Right cardiac atrium (tissue), 5 donors: ENCODE measurements around the gene RHCE. TPM values are rescaled to one million over a fixed set of nuclear protein-coding genes. Genes with fewer than 3 reads are reported as not detected.
"Not testable (repeated sequence)": the region's sequence is repeated elsewhere in the genome, so short reads cannot be mapped to it uniquely, and the experiment has no call there.

Source experiments
- ATAC-seq, 2 donors: fragments of 200-7000 bp; cut with Tn5 transposase; one replicate each; pipeline versions ENCODE4 v1.8.0 to v1.9.1; 2020; ENCODE audit warnings: moderate library complexity in 2 of 2, mild to moderate bottlenecking in 1 of 2
- DNase-seq, 3 donors: peaks; one replicate each; pipeline ENCODE4 v3.0.0-alpha.2; 2020
- H3K27ac ChIP-seq: one replicate; pipeline ENCODE4 v1.5.1; 2013; ENCODE audit warnings: mild to moderate bottlenecking, low read length, control low read depth, moderate library complexity
- H3K27me3 ChIP-seq: one replicate; pipeline ENCODE4 v1.6.1; 2013; ENCODE audit not compliant: control insufficient read depth, insufficient read depth
- H3K4me1 ChIP-seq: one replicate; pipeline ENCODE4 v1.6.1; 2013; ENCODE audit warnings: low read length; ENCODE audit not compliant: control insufficient read depth, insufficient read depth
- H3K4me3 ChIP-seq: one replicate; pipeline ENCODE4 v1.5.1; 2013; ENCODE audit warnings: low read length, control low read depth
- H3K9me3 ChIP-seq: one replicate; pipeline ENCODE4 v1.6.1; 2013; ENCODE audit warnings: low read length; ENCODE audit not compliant: control insufficient read depth
- WGBS: extraction: QIAGEN DNeasy Blood & Tissue Kit; methylation state at CpG from one replicate; pipeline ENCODE4 v1.1.7; 2013; 5-methylcytosine and 5-hydroxymethylcytosine counted together
- intact Hi-C, 4 donors: fragments of 100-400 bp; cut with DNase I; formaldehyde crosslinking; loops; one replicate each; pipeline versions ENCODE4 v1.11.0 to v1.14.0; 2022 to 2023
- polyA plus RNA-seq: library from polyadenylated mRNA; stranded (reverse); fragments of 200-250 nt; gene quantifications from one replicate; pipeline ENCODE4 v1.2.3, GENCODE V29; 2013
- total RNA-seq, 4 donors: library from RNA; stranded (reverse); fragmentation: NEBNext Ultra II Directional; extraction: Animal tissue kit (Norgen Biotek cat#: 25700); gene quantifications; one replicate each; pipeline ENCODE4 v1.2.1, GENCODE V29; 2021
- donor health status: healthy with polysubstance abuse.
- donor health status: DM: no; HTN: yes; CAD: no.
- donor health status: DM: no; HTN: no; CAD: no.
- donor health status: DM: no; HTN: yes; CAD: no; lungs with severe emphysema.
- donor health status: DM: yes; HTN: yes; CAD: no.

Gene RHCE
- total and polyA plus RNA-seq, 5 donors: 0.43 to 0.70 (median 0.56) TPM

DNA sequence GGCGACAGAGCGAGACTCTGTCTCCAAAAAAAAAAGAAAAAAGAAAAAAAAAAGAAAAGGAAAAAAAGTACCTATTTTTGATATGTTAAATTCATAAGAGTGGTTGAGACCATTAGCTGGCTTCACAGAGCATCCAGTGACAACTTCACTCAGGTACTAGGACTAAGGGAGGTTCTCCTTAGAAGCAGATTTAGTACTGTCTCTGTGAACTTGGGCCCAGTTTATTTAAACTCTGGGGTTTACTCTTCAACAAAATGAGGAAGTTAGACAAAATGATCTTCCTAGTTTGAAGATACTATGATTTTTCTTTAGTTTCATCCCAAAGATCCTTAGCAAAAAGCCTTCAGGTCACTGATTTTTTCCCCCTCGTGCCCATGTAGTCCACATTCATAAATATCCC is 31.3 kb upstream of the RHCE start:
- intact Hi-C loops: no loop called here
- DNase-seq (no peak), ATAC-seq (no peak)
- Histone ChIP-seq H3K4me3 (no peak overlapping the region), H3K9me3 (no peaks in the 10 kb centered on the region), H3K4me1 (no peaks in the 10 kb centered on the region), H3K27ac (no peak overlapping the region), H3K27me3 (no peaks in the 10 kb centered on the region)
- 93% methylated on average over 3 of the region's 3 CpGs for WGBS

DNA sequence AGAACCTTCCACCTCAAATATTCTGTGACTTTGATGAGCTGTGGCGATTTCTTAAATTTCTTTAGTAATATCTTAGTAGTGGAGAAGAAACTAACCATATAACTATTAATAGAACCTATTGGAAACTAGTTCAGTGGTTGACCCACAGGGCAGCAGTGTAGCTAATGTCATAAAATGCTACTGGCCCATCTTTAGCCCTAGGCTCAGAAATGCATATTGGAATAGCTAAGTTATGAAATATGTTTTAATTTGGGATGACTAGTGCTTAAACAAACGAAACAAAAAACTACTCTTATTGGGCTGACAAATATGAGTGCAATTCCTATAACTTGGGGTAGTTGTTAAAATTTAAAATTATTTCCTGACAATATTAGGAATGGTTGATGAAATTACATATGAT is 30.3 kb upstream of the RHCE start:
- ATAC-seq (no peak), DNase-seq (no peak)
- Histone ChIP-seq H3K9me3 (no peaks in the 10 kb centered on the region), H3K4me3 (no peak overlapping the region), H3K4me1 (no peaks in the 10 kb centered on the region), H3K27ac (no peak overlapping the region), H3K27me3 (no peaks in the 10 kb centered on the region)
- intact Hi-C loops: no loop called here
- WGBS: 91% methylated on average over 2 of the region's 2 CpGs

DNA sequence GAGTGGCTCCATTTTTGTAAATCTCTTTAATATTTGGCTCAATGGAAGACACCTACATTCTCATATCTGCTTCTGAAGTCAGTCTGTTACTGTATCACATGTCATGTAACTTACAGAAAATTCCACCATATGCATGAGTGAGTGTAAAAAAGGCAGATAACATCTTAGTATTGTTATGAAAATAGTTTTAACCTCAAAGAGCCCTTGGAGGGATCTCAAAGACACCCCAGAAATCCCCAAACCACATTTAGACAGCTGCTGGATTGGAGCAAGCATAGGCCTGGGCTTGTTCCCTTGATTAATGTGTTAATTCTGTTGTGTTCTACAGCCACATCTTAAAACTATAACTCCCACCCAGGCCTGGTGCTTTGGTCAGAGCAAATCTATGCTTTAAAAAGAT is 26.9 kb upstream of the RHCE start:
- Histone ChIP-seq H3K4me3 (no peak overlapping the region), H3K4me1 (no peaks in the 10 kb centered on the region), H3K27ac (no peak overlapping the region), H3K27me3 (no peaks in the 10 kb centered on the region), H3K9me3 (no peaks in the 10 kb centered on the region)
- ATAC-seq (no peak), DNase-seq (no peak)
- intact Hi-C loops: no loop called here

DNA sequence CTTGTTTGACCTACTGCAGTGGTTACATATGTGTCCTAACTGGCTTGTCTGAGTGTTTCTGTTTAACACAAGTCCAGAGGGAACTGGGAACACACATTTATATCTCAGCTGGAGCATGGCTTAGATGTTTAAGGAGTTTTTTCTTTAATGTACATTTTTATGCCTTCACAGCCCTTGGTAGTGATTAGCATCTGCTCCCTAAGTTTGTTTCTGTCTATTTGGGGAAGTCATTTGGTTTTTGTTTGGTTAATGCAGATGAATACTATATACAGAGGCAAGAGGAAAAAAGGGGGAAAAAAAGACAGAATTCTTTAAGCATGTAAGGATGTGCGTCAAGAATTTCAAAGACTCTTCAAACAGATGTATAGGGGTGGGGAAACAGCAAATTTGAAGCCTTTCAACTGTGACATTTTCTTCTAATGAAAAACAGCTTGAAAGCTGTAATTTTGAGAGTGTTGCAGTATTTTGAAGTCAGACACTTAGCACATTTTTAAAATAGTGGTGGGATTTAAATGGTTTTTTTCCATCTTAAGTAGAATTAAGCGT is 25.4 kb upstream of the RHCE start:
- no peak overlapping the region for H3K27ac ChIP-seq
- no peak for DNase-seq
- intact Hi-C loops: no loop called here
- 79% methylated on average over 2 of the region's 2 CpGs for WGBS
- H3K4me3 ChIP-seq: no peak overlapping the region
- H3K4me1 ChIP-seq: no peaks in the 10 kb centered on the region
- no peak for ATAC-seq
- H3K27me3 ChIP-seq: no peaks in the 10 kb centered on the region
- no peaks in the 10 kb centered on the region for H3K9me3 ChIP-seq

DNA sequence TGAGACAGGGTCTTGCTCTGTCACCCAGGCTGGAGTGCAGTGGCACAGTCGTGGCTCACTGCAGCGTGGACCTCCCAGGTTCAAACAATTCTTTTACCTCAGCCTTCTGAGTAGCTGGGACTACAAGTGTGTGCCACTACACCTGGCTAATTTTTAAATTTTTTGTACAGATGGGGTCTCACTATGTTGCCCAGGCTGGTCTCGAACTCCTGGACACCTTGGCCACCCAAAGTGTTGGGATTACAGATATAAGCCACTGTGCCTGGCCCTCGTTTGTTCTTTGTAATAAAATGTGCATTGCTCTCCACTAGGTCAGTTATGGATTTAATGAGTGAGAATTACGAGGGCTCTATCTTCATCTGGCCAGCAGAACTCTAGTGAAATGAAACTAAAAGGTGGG is 24.0 kb upstream of the RHCE start:
- H3K4me3 ChIP-seq, H3K9me3 ChIP-seq, DNase-seq, H3K27me3 ChIP-seq, intact Hi-C loops, H3K27ac ChIP-seq, ATAC-seq, H3K4me1 ChIP-seq: not testable (repeated sequence)
- WGBS: 94% methylated on average over 5 of the region's 5 CpGs

DNA sequence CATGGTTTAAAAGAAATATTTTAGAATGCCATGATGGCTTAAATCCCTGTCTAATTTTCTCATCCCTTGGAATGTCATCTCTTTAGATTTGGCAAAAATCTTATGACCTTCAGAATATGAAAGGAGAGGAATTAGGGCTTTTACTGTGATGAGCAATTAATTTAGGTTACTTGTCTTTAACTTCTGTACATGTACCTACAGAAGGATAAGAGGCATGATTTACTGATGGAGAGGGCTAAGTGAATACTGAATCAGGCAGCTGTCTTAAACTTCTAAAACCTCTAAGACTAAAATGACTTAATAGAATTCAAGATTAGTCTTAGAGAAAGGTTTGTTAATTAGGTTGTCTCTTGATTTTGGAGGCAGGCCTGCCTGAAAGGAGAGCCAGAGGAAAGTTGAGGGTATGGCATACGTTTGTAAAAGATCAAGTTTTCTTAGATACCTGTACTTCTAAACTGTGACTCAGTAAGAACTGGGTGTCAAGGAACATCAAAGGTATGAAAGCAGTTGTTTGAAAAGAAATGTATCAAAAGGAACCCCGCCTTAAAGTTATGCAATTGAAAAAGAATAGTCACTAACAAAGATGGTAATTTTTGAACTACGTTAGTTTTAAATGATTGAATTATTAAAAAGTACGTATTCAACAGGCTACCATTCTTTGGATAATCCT is 22.5 kb upstream of the RHCE start:
- ATAC-seq (no peak), DNase-seq (no peak)
- H3K4me1 ChIP-seq: no peaks in the 10 kb centered on the region
- H3K27me3 ChIP-seq: no peaks in the 10 kb centered on the region
- intact Hi-C loops: no loop called here
- 88% methylated on average over 4 of the region's 4 CpGs for WGBS
- no peak overlapping the region for H3K4me3 ChIP-seq
- no peak overlapping the region for H3K27ac ChIP-seq
- H3K9me3 ChIP-seq: no peaks in the 10 kb centered on the region

DNA sequence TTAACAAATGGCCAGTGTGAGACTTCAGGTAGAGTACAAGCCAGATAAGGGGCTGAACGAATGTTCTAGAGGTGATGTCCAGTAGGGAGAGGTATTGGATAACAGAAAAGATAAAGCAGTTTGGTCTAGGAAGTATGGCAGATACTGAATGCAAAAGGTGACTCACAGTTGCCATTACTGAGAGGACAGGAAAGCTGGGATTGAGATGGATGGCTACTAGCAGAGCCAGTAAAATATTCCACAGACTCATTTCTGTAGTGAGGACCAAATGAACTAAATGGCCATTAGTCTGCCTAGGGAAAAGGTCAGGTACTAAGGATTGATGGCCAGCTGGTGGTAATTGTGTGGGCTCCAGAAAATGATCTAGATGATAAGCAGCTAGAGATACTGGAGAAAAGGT is 21.6 kb upstream of the RHCE start:
- H3K4me3 ChIP-seq: no peak overlapping the region
- intact Hi-C loops: no loop called here
- H3K9me3 ChIP-seq: no peaks in the 10 kb centered on the region
- ATAC-seq (peak; percentile 29 to 80), DNase-seq (no peak)
- H3K27ac ChIP-seq: no peak overlapping the region
- 43% methylated on average over 1 of the region's 1 CpG for WGBS
- H3K4me1 ChIP-seq: no peaks in the 10 kb centered on the region
- H3K27me3 ChIP-seq: no peaks in the 10 kb centered on the region

DNA sequence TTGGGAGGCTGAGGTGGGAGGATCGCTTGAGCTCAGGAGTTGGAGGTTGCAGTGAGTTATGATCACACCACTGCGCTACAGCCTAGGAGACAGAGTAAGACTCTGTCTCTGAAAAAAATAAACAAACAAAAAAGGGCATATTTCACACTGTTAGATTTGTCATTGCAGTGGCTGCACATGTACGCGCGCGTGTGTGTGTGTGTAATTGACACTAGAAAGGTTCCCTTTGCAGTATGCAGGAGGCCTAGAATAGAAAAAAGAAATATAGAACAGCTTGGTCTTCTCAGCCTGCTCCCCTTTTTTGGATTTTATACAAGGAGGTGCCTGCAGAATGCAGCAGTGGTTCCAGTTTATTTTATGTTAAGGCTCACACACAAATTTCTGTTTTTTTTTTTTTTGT is 18.7 kb upstream of the RHCE start:
- no peak for ATAC-seq
- H3K4me3 ChIP-seq: no peak overlapping the region
- H3K9me3 ChIP-seq: no peaks in the 10 kb centered on the region
- WGBS: 98% methylated on average over 6 of the region's 6 CpGs
- H3K27ac ChIP-seq: no peak overlapping the region
- intact Hi-C loops: loop anchor here in 1 of 4 donors (10.0 kb wide), 1 partner anchor 46 kb away; no protein-coding TSS in a partner anchor
- H3K27me3 ChIP-seq: no peaks in the 10 kb centered on the region
- no peak for DNase-seq
- no peaks in the 10 kb centered on the region for H3K4me1 ChIP-seq

DNA sequence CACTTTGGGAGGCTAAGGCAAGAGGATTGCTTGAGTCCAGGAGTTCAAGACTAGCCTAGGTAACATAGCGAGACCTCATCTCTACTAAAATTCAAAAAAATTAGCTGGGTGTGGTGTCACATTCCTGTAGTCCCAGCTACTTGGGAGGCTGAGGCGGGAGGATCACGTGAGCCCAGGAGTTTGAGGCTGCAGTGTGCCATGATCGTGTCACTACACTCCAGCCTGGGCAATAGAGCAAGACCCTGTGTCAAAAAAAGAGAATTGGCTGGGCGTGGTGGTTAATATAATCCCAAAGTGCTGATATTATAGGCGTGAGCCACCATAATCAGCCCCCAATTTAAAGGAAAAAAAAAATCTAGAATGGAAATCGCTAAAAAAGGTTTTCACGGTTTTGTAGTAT is 17.0 kb upstream of the RHCE start:
- 97% methylated on average over 8 of the region's 8 CpGs for WGBS
- DNase-seq (no peak), ATAC-seq (no peak)
- peaks cover 3% of the 10 kb centered on the region for H3K4me1 ChIP-seq
- no peaks in the 10 kb centered on the region for H3K27me3 ChIP-seq
- H3K9me3 ChIP-seq: no peaks in the 10 kb centered on the region
- no peak overlapping the region for H3K4me3 ChIP-seq
- no peak overlapping the region for H3K27ac ChIP-seq
- intact Hi-C loops: loop anchor here in 1 of 4 donors (10.0 kb wide), 1 partner anchor 47 kb away; no protein-coding TSS in a partner anchor

DNA sequence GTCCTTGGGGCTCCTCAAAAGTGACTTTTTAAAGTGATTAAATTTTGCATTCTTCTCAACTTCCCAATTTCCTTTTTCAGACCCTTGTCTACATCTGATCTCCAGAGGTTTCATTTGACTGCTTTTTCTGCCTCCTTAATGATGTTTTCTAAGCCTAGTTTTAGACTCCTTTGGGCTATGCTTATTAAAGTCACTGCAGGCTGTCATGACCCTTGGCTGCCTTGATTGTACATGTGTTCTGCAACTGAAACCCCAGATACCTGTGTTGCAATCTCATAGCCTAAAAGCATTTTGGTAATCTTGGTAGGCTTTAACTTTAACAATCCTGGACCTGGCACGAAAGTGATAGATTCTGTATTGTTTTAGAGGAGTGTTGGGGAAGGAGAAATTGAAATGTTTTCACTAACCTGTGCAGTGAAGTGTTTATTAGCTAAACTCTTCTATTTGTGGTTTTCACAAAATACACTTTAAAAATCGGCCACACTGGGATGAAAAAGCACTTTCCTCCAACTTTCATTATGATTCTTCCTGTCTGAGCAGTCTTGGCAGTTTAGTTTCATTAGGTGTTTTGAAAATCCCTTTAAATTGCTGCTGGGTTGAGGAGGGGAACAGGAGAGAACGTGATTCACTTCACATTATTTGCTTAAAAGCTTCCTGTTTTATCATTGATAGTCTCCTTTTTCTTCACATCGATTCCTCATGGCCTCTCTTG is 14.9 kb upstream of the RHCE start:
- Histone ChIP-seq H3K4me3 (no peak overlapping the region), H3K9me3 (no peaks in the 10 kb centered on the region), H3K4me1 (peaks cover 3% of the 10 kb centered on the region), H3K27ac (no peak overlapping the region), H3K27me3 (no peaks in the 10 kb centered on the region)
- no peak for DNase-seq
- WGBS: 40% methylated on average over 4 of the region's 4 CpGs
- intact Hi-C loops: loop anchor here in 1 of 4 donors (10.0 kb wide), 1 partner anchor 49 kb away; no protein-coding TSS in a partner anchor
- no peak for ATAC-seq

DNA sequence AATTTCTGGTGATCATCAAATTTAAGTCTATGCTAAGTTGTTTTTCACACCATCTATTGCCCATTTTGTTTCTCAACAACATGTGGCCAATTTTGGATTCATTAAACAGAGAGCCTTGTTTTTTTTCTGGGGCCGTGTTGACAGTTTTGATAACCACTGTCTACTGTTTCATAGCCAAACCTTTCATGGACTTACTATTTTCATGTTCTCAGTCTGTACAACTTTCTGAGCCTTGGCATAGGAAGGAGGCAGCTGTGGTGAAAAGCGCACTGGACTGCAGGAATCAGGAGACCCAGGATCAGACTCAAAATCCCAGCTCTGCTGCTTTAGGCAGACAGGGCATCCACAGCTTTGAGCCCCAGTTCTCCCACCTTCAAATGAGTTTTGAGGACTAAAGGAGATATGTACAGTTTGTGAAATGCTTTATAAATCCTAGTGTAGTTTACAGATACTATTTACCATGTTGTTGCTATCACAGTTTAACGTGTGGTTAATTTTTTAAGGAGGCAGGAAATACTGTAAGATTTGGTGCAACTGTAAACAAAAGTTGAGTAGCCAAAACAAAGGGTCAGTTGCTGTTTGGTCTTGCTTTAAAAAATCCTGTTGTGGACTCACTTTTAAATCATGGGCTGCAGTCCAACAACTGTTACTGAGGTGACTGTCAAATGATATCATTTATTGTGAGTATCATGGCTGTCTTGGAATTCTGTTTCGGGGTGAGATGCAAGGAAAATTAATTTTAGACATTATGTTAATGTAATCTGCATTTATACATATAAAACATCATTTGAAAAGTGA is 13.0 kb upstream of the RHCE start:
- Histone ChIP-seq H3K4me3 (no peak overlapping the region), H3K9me3 (no peaks in the 10 kb centered on the region), H3K27me3 (no peaks in the 10 kb centered on the region), H3K27ac (peak overlapping the region; percentile 87), H3K4me1 (peaks cover 3% of the 10 kb centered on the region)
- DNase-seq: peak in 1 of 3 donors; percentile 42
- intact Hi-C loops: loop anchor here in 1 of 4 donors (10.0 kb wide), 1 partner anchor 51 kb away; no protein-coding TSS in a partner anchor
- no peak for ATAC-seq
- 22% methylated on average over 4 of the region's 4 CpGs for WGBS
